Measurements from ENCODE around the gene LRRC56. TPM values are rescaled to one million over a fixed set of nuclear protein-coding genes. Genes with fewer than 3 reads are reported as not detected.

Gene LRRC56
- total and polyA plus RNA-seq, 9 of the 15 experiments (the other 6 are each of a cell fraction or from before 2014, with no cell fraction given), result 0.03 to 4.5 (median 1.0) TPM; not detected in 1

DNA sequence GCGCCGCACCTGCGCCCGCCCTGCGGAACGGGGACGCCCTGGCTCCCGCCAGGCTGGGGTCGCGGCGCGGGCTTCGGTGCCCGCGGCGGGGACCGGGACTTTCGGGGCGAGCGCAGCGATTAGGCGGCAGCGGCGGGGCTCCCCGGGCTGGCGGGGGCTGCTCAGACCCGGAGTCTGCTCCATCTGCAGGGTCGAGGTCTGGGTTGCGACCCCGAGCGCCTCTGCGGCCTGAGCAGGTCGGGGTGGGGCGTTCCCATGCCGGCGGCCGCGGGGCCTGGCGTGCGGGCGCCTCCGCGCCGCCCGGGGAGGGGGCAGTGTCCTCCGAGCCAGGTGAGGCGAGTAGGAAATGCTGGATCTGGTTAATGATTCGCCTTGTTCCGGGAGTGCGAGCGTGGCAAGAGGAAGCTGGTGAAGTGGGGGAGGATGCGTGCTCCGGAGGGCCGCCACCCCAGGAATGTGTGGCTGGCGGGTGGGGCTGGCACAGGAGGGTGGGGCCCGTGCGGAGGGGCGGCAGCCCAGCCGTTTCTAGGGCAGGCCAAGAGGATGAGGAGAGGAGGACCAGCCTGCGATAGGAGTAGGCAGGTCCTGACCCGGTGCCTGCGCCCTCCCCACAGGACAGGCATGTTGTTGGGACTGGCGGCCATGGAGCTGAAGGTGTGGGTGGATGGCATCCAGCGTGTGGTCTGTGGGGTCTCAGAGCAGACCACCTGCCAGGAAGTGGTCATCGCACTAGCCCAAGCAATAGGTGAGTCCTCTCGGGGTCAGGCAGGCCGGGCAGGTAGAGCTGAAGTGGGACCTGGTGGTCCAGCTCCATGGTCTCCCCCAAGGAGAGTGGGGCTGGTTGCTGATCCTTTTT lies 24.0 kb downstream of the LRRC56 start (continued):
- TF ChIP-seq, protein P1, sequence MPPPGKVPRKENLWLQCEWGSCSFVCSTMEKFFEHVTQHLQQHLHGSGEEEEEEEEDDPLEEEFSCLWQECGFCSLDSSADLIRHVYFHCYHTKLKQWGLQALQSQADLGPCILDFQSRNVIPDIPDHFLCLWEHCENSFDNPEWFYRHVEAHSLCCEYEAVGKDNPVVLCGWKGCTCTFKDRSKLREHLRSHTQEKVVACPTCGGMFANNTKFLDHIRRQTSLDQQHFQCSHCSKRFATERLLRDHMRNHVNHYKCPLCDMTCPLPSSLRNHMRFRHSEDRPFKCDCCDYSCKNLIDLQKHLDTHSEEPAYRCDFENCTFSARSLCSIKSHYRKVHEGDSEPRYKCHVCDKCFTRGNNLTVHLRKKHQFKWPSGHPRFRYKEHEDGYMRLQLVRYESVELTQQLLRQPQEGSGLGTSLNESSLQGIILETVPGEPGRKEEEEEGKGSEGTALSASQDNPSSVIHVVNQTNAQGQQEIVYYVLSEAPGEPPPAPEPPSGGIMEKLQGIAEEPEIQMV (tag; conservative IDR thresholded peaks at IDR 0.05; ENCODE audit: low read depth), result no peak
- TF ChIP-seq, protein P2, sequence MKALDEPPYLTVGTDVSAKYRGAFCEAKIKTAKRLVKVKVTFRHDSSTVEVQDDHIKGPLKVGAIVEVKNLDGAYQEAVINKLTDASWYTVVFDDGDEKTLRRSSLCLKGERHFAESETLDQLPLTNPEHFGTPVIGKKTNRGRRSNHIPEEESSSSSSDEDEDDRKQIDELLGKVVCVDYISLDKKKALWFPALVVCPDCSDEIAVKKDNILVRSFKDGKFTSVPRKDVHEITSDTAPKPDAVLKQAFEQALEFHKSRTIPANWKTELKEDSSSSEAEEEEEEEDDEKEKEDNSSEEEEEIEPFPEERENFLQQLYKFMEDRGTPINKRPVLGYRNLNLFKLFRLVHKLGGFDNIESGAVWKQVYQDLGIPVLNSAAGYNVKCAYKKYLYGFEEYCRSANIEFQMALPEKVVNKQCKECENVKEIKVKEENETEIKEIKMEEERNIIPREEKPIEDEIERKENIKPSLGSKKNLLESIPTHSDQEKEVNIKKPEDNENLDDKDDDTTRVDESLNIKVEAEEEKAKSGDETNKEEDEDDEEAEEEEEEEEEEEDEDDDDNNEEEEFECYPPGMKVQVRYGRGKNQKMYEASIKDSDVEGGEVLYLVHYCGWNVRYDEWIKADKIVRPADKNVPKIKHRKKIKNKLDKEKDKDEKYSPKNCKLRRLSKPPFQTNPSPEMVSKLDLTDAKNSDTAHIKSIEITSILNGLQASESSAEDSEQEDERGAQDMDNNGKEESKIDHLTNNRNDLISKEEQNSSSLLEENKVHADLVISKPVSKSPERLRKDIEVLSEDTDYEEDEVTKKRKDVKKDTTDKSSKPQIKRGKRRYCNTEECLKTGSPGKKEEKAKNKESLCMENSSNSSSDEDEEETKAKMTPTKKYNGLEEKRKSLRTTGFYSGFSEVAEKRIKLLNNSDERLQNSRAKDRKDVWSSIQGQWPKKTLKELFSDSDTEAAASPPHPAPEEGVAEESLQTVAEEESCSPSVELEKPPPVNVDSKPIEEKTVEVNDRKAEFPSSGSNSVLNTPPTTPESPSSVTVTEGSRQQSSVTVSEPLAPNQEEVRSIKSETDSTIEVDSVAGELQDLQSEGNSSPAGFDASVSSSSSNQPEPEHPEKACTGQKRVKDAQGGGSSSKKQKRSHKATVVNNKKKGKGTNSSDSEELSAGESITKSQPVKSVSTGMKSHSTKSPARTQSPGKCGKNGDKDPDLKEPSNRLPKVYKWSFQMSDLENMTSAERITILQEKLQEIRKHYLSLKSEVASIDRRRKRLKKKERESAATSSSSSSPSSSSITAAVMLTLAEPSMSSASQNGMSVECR (CRISPR knock-in tag; IDR thresholded peaks at IDR 0.05), result no peak
- no peak for TF ChIP-seq RNF2 (IDR thresholded peaks at IDR 0.05)
- TF ChIP-seq HCFC1 (IDR thresholded peaks at IDR 0.05; ENCODE audit: low read depth, low read length), result no peak
- TF ChIP-seq MTA1 (IDR thresholded peaks at IDR 0.05; ENCODE audit: borderline replicate concordance), result no peak
- no peak for TF ChIP-seq FOXM1 (IDR thresholded peaks at IDR 0.05; ENCODE audit: low read depth)
- TF ChIP-seq FOXM1 (CRISPR knock-in tag; IDR thresholded peaks at IDR 0.05; ENCODE audit: low read depth), result no peak
- no peak for TF ChIP-seq COPS2 (conservative IDR thresholded peaks at IDR 0.05)
- no peak for TF ChIP-seq LARP7 (IDR thresholded peaks at IDR 0.05)
- TF ChIP-seq JUND (IDR thresholded peaks at IDR 0.05; ENCODE audit: borderline replicate concordance, low read depth, low read length), result no peak
- TF ChIP-seq JUND (tag; IDR thresholded peaks at IDR 0.05; ENCODE audit: borderline replicate concordance, low read depth, low read length), result no peak
- TF ChIP-seq, protein P3, sequence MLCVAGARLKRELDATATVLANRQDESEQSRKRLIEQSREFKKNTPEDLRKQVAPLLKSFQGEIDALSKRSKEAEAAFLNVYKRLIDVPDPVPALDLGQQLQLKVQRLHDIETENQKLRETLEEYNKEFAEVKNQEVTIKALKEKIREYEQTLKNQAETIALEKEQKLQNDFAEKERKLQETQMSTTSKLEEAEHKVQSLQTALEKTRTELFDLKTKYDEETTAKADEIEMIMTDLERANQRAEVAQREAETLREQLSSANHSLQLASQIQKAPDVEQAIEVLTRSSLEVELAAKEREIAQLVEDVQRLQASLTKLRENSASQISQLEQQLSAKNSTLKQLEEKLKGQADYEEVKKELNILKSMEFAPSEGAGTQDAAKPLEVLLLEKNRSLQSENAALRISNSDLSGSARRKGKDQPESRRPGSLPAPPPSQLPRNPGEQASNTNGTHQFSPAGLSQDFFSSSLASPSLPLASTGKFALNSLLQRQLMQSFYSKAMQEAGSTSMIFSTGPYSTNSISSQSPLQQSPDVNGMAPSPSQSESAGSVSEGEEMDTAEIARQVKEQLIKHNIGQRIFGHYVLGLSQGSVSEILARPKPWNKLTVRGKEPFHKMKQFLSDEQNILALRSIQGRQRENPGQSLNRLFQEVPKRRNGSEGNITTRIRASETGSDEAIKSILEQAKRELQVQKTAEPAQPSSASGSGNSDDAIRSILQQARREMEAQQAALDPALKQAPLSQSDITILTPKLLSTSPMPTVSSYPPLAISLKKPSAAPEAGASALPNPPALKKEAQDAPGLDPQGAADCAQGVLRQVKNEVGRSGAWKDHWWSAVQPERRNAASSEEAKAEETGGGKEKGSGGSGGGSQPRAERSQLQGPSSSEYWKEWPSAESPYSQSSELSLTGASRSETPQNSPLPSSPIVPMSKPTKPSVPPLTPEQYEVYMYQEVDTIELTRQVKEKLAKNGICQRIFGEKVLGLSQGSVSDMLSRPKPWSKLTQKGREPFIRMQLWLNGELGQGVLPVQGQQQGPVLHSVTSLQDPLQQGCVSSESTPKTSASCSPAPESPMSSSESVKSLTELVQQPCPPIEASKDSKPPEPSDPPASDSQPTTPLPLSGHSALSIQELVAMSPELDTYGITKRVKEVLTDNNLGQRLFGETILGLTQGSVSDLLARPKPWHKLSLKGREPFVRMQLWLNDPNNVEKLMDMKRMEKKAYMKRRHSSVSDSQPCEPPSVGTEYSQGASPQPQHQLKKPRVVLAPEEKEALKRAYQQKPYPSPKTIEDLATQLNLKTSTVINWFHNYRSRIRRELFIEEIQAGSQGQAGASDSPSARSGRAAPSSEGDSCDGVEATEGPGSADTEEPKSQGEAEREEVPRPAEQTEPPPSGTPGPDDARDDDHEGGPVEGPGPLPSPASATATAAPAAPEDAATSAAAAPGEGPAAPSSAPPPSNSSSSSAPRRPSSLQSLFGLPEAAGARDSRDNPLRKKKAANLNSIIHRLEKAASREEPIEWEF (CRISPR knock-in tag; IDR thresholded peaks at IDR 0.05), result no peak
- TF ChIP-seq, protein P4, sequence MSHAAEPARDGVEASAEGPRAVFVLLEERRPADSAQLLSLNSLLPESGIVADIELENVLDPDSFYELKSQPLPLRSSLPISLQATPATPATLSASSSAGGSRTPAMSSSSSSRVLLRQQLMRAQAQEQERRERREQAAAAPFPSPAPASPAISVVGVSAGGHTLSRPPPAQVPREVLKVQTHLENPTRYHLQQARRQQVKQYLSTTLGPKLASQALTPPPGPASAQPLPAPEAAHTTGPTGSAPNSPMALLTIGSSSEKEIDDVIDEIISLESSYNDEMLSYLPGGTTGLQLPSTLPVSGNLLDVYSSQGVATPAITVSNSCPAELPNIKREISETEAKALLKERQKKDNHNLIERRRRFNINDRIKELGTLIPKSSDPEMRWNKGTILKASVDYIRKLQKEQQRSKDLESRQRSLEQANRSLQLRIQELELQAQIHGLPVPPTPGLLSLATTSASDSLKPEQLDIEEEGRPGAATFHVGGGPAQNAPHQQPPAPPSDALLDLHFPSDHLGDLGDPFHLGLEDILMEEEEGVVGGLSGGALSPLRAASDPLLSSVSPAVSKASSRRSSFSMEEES (CRISPR knock-in tag; IDR thresholded peaks at IDR 0.05), result no peak
- TF ChIP-seq, protein P5, sequence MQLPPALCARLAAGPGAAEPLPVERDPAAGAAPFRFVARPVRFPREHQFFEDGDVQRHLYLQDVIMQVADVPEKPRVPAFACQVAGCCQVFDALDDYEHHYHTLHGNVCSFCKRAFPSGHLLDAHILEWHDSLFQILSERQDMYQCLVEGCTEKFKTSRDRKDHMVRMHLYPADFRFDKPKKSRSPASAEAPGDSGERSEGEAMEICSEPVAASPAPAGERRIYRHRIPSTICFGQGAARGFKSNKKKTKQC (CRISPR knock-in tag; IDR thresholded peaks at IDR 0.05), result no peak
